Inferior parietal cortex (tissue), 1 donor: ENCODE data around the gene TUBB4B.
"Not testable (repeated sequence)": the region's sequence is repeated elsewhere in the genome, so short reads cannot be mapped to it uniquely, and the experiment has no call there.

ENCODE experiments used
- DNase-seq: peaks from one replicate; pipeline ENCODE4 v3.0.0-alpha.2; 2016; ENCODE audit errors: extremely low spot score

The TUBB4B gene

GRCh38 chr9:137236238-137236935 is 4.7 kb upstream of the TUBB4B start:
- peak; percentile 73 for DNase-seq

GRCh38 chr9:137236936-137237421 is 4.1 kb upstream of the TUBB4B start:
- no peak for DNase-seq

- DNase-seq: peak; percentile 58
Observed at GRCh38 chr9:137237759-137238726, 3.0 kb upstream of the TUBB4B start.

DNA sequence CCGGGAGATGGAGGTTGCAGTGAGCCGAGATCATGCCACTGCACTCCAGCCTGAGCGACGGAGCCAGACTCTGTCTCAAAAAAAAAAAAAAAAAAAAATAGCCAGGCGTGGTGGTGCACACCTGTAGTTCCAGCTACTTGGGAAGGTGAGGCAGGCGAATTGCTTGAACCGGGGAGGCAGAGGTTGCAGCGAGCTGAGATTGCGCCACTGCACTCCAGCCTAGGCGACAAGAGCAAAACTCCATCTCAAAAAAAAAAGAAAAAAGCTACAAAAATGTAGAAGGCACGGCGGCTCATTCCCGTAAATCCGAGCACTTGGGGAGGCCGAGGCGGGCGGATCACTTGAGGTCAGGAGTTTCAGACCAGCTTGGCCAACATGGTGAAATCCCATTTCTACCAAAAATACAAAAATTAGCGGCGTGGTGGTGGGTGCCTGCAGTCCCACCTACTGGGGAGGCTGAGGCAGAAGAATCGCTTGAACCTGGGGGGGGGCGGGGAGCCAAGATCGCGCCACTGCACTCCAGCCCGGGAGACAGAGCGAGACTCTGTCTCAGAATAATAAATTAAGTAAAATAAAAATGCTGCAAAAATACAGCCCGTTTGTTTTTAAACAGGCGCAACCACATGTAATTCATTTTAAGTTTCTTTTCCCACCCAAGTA is 1.4 kb upstream of the TUBB4B start:
- not testable (repeated sequence) for DNase-seq

GRCh38 chr9:137240318-137240840 is 708 bp upstream of the TUBB4B start:
- DNase-seq: peak; percentile 64

- no peak for DNase-seq
Observed at GRCh38 chr9:137241490-137242268, 592 bp downstream of the TUBB4B start.

DNA sequence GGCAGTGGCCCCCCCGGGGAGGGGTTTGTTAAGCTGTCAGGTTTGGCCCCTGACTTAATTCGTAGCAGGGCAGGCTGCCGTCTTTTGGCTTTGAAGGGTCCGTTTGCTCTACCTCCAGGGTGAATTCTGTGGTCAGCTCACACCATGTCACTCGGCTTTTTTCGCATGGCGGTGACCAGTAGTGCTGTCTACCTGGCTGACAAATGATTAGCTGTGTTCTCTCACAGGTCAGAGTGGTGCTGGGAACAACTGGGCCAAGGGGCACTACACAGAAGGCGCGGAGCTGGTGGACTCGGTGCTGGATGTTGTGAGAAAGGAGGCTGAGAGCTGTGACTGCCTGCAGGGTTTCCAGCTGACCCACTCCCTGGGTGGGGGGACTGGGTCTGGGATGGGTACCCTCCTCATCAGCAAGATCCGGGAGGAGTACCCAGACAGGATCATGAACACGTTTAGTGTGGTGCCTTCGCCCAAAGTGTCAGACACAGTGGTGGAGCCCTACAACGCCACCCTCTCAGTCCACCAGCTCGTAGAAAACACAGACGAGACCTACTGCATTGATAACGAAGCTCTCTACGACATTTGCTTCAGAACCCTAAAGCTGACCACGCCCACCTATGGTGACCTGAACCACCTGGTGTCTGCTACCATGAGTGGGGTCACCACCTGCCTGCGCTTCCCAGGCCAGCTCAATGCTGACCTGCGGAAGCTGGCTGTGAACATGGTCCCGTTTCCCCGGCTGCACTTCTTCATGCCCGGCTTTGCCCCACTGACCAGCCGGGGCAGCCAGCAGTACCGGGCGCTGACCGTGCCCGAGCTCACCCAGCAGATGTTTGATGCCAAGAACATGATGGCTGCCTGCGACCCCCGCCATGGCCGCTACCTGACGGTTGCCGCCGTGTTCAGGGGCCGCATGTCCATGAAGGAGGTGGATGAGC is 1.4 kb downstream of the TUBB4B start:
- DNase-seq: no peak

- DNase-seq: not testable (repeated sequence)
Observed at GRCh38 chr9:137243266-137243625, 2.2 kb downstream of the TUBB4B start.

GRCh38 chr9:137243626-137244485 is 2.8 kb downstream of the TUBB4B start:
- DNase-seq: no peak

- DNase-seq: no peak
Observed at GRCh38 chr9:137244486-137245449, 3.7 kb downstream of the TUBB4B start.

- no peak for DNase-seq
Observed at GRCh38 chr9:137245450-137246421, 4.6 kb downstream of the TUBB4B start.

DNA sequence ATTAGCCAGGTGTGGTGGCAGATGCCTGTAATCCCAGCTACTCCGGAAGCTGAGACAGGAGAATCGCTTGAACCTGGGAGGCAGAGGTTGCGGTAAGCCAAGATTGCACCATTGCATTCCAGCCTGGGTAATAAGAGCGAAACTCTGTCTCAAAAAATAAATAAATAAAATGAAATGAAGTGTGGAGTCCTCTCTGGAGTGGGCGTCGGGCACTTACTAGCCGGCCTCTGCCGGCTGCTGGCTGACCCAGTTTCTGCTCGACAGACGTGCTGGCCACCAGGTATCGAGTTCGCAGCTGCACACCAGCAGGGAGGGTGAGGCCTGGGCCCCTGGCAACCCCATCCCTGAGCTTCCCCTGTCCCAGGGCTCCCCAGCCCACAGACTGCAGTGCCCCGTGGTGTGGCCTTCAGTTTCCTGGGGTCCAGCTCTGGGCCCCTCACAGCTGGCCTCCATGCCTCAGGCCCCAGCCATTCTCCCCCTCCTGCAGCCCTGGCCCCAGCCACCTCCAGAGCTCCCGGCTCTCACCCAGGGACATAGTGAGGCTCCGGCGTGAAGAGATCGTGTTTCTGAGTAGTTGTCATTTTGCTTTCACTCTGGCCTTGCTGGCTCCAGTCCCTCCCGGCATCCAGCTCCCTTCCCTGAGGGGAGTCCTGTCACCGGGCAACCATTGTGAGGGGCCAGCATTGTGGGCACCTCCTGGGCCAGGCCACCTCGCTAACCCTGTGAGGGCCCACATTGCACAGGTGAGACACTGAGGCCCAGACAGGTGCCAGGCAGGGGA is 6.2 kb downstream of the TUBB4B start:
- no peak for DNase-seq

GRCh38 chr9:137247916-137248175 is 6.8 kb downstream of the TUBB4B start:
- DNase-seq: no peak

- DNase-seq: no peak
Observed at GRCh38 chr9:137250329-137251193, 9.5 kb downstream of the TUBB4B start.

- DNase-seq: no peak
Observed at GRCh38 chr9:137251194-137251461, 10.0 kb downstream of the TUBB4B start, which contains the start of gene STPG3. Gene STPG3 (plus strand): TSS chr9:137251286. CDS start chr9:137251287, 1 bp downstream.
